A549 (cell line): ENCODE measurements around the gene KIF20B. TPM values are rescaled to one million over a fixed set of nuclear protein-coding genes. Genes with fewer than 3 reads are reported as not detected.
A peak's percentile ranks its signal among the peaks of the same experiment; 100 is the strongest.

ENCODE experiments used
- ATAC-seq, 2 experiments: fragments of 200-7000 bp in 1 of 2; fragments of >200 bp in 1 of 2; cut with Nextera tagmentation in 1 of 2; cut with Tn5 transposase in 1 of 2; 3 replicates each; pipeline versions ENCODE4 v1.8.0 to v1.9.1; 2018 to 2020; ENCODE audit warnings: mild to moderate bottlenecking in 1 of 2, moderate library complexity in 1 of 2
- CTCF ChIA-PET: fragments of 300-600 bp; sonication (Branson Sonifier 250); formaldehyde crosslinking; extraction: SDS; loops from one replicate; lab custom pipeline; 2021; ENCODE audit warnings: antibody characterized with exemption, inconsistent platforms; lab: Yijun Ruan, JAX
- POLR2A ChIA-PET: fragments of 350-600 bp; formaldehyde crosslinking; extraction: SDS; loops from one replicate; lab custom pipeline; 2021; ENCODE audit warnings: antibody characterized with exemption, inconsistent platforms; lab: Yijun Ruan, JAX
- DNase-seq, 2 experiments: peaks; one replicate each; pipeline versions ENCODE4 v3.0.0 to v3.0.0-alpha.2; 2011 to 2016; ENCODE audit warnings: low read depth in 1 of 2, low spot score in 1 of 2
- FAIRE-seq: peaks from 2 replicates; lab custom pipeline; 2011; peaks lifted over from hg19 to GRCh38; lab: Jason Lieb, UNC
- H3K27ac ChIP-seq, 2 experiments: fragments of >200 bp; sonication (Bioruptor Twin); formaldehyde crosslinking; 3 replicates each; pipeline ENCODE4 v1.5.1; 2016 to 2017
- H3K4me1 ChIP-seq: fragments of >200 bp; sonication (Bioruptor Twin); formaldehyde crosslinking; 3 replicates; pipeline ENCODE4 v1.6.1; 2016
- H3K4me2 ChIP-seq: fragments of >200 bp; sonication (Bioruptor Twin); formaldehyde crosslinking; 3 replicates; pipeline ENCODE4 v1.6.1; 2016
- H3K4me3 ChIP-seq: fragments of >200 bp; sonication (Bioruptor Twin); formaldehyde crosslinking; 3 replicates; pipeline ENCODE4 v1.5.1; 2016
- H3K9me3 ChIP-seq: fragments of >200 bp; sonication (Bioruptor Twin); formaldehyde crosslinking; 3 replicates; pipeline ENCODE4 v1.6.1; 2016
- CBX2 ChIP-seq: fragments of 200-600 bp; sonication (generic); IDR thresholded peaks from 2 replicates; pipeline ENCODE4 v1.6.1; 2016; ENCODE audit warnings: low read depth, mild to moderate bottlenecking, borderline replicate concordance
- CBX8 ChIP-seq: fragments of 200-600 bp; sonication (generic); IDR thresholded peaks from 2 replicates; pipeline ENCODE4 v1.6.1; 2016
- CHD2 ChIP-seq: fragments of 150-350 bp; IDR thresholded peaks from 2 replicates; pipeline ENCODE4 v1.6.1; 2014; ENCODE audit warnings: low read length; ENCODE audit not compliant: partially characterized antibody
- EHMT2 ChIP-seq: fragments of 200-600 bp; sonication (generic); IDR thresholded peaks from 2 replicates; pipeline ENCODE4 v1.6.1; 2016; ENCODE audit warnings: antibody characterized with exemption, low read depth, mild to moderate bottlenecking, moderate library complexity
- ESRRA ChIP-seq: fragments of 150-350 bp; IDR thresholded peaks from 2 replicates; pipeline ENCODE4 v1.6.1; 2014; ENCODE audit warnings: mild to moderate bottlenecking, low read length, borderline replicate concordance
- FOSB ChIP-seq: fragments of 250-450 bp; sonication (Bioruptor Pico); IDR thresholded peaks from 2 replicates; pipeline ENCODE4 v1.5.0; 2020; ENCODE audit warnings: mild to moderate bottlenecking, moderate library complexity
- FOXS1 ChIP-seq: fragments of 250-450 bp; sonication (Bioruptor Pico); IDR thresholded peaks from 2 replicates; pipeline ENCODE4 v1.5.0; 2020; ENCODE audit warnings: mild to moderate bottlenecking, moderate library complexity
- HOXA7 ChIP-seq: fragments of 250-450 bp; sonication (Bioruptor Pico); IDR thresholded peaks from 2 replicates; pipeline ENCODE4 v1.5.0; 2020; ENCODE audit warnings: mild to moderate bottlenecking, moderate library complexity
- HOXB5 ChIP-seq: fragments of 250-450 bp; sonication (Bioruptor Pico); IDR thresholded peaks from 2 replicates; pipeline ENCODE4 v1.5.0; 2020; ENCODE audit warnings: mild to moderate bottlenecking, moderate library complexity
- JUN ChIP-seq, 2 experiments: fragments of >200 bp; sonication (Bioruptor Twin); formaldehyde crosslinking; IDR thresholded peaks; 2 replicates in 1 of 2; 3 replicates in 1 of 2; pipeline ENCODE4 v1.6.1; 2016 to 2017
- KDM1A ChIP-seq: fragments of 200-600 bp; sonication (generic); IDR thresholded peaks from 2 replicates; pipeline ENCODE4 v1.6.1; 2016; ENCODE audit warnings: low read depth, mild to moderate bottlenecking
- MAFK ChIP-seq: fragments of 450-650 bp; IDR thresholded peaks from 2 replicates; pipeline ENCODE4 v1.6.1; 2014; ENCODE audit not compliant: partially characterized antibody
- MAZ ChIP-seq: fragments of 150-350 bp; IDR thresholded peaks from 2 replicates; pipeline ENCODE4 v1.6.1; 2014; ENCODE audit warnings: antibody characterized with exemption, low read depth, low read length, borderline replicate concordance
- NFE2L2 ChIP-seq: fragments of 150-350 bp; conservative IDR thresholded peaks from 2 replicates; pipeline ENCODE4 v1.6.1; 2014; ENCODE audit warnings: low read length
- POLR2A ChIP-seq: IDR thresholded peaks from 2 replicates; pipeline ENCODE4 v1.6.1; 2012; ENCODE audit warnings: mild to moderate bottlenecking, low read length
- RAD21 ChIP-seq, 2 experiments: fragments of >200 bp in 1 of 2; sonication (Bioruptor Twin) in 1 of 2; formaldehyde crosslinking in 1 of 2; IDR thresholded peaks in 1 of 2; conservative IDR thresholded peaks in 1 of 2; 2 replicates in 1 of 2; 3 replicates in 1 of 2; pipeline ENCODE4 v1.6.1; 2012 to 2018; ENCODE audit warnings: inconsistent platforms in 1 of 2
- RFX5 ChIP-seq: fragments of 450-650 bp; IDR thresholded peaks from 2 replicates; pipeline ENCODE4 v1.7.1; 2014; ENCODE audit warnings: antibody characterized with exemption, mild to moderate bottlenecking, moderate library complexity
- SMC3 ChIP-seq: fragments of >200 bp; sonication (Bioruptor Twin); formaldehyde crosslinking; IDR thresholded peaks from 3 replicates; pipeline ENCODE4 v1.6.1; 2018; ENCODE audit warnings: inconsistent platforms
- TFCP2L1 ChIP-seq: fragments of 250-450 bp; sonication (Bioruptor Pico); IDR thresholded peaks from 2 replicates; pipeline ENCODE4 v1.5.0; 2021; ENCODE audit warnings: mild to moderate bottlenecking
- TP53 ChIP-seq: fragments of 250-450 bp; sonication (Bioruptor Pico); IDR thresholded peaks from 2 replicates; pipeline ENCODE4 v1.5.0; 2021; ENCODE audit warnings: mild to moderate bottlenecking, moderate library complexity
- ZC3H11A ChIP-seq: fragments of 450-650 bp; IDR thresholded peaks from 2 replicates; pipeline ENCODE4 v1.6.1; 2014; ENCODE audit warnings: antibody characterized with exemption, mild to moderate bottlenecking
- WGBS: methylation state at CpG from one replicate; pipeline ENCODE4 v1.1.6; 2017; ENCODE audit errors: missing lambda C conversion rate; 5-methylcytosine and 5-hydroxymethylcytosine counted together
- polyA plus RNA-seq, 4 experiments: library from polyadenylated mRNA; depleted of rRNA in 3 of 4; stranded (reverse); fragments of >200 nt; fragmentation: RNase III in 1 of 4; extraction: RNeasy Plus Mini Kit Qiagen cat#74134 plus additional on column Dnase treatment in 1 of 4; gene quantifications; 2 replicates in 3 of 4; 3 replicates in 1 of 4; pipeline ENCODE4 v1.2.3, GENCODE V29; 2011 to 2017
- TF ChIP-seq, protein P1 (sequence below): fragments of >200 bp; sonication (Bioruptor Twin); formaldehyde crosslinking; IDR thresholded peaks from 3 replicates; pipeline ENCODE4 v1.6.1; 2016
- TF ChIP-seq, protein P2 (sequence below): fragments of 200-600 bp; sonication (generic); IDR thresholded peaks from 2 replicates; pipeline ENCODE4 v1.6.1; 2016; ENCODE audit warnings: antibody characterized with exemption, mild to moderate bottlenecking, moderate library complexity
- TF ChIP-seq, protein P3 (sequence below): fragments of 250-450 bp; sonication (Bioruptor Pico); IDR thresholded peaks from 2 replicates; pipeline ENCODE4 v1.5.0; 2021; ENCODE audit warnings: mild to moderate bottlenecking, moderate library complexity, borderline replicate concordance
- TF ChIP-seq, protein P4 (sequence below): fragments of 450-650 bp; IDR thresholded peaks from 2 replicates; pipeline ENCODE4 v1.6.1; 2014; ENCODE audit warnings: antibody characterized with exemption

Gene KIF20B
- polyA plus RNA-seq, 2 of the 4 experiments (the other 2 are of a cell fraction) = 12.6 to 14.8 TPM

DNA sequence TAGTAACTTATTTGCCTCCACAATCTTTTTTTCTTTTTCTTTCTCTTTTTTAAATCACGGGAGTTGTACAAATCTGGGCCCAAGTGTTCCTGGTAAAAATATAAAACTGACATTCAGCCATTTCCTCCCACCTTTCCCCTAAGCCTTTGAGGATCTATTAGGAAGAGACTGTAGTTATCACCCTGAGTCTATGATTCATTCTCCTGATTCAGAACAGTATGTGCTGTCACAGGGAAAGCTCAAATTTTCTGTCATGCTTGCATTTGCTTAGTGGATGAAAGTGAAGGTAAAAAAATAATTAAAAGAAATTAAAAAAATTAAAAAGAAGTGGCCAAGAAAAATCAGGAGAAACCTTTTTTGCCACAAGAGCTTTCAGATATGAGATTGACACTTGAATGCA is 71.7 kb downstream of the KIF20B start:
- POLR2A ChIA-PET = no interaction called here
- H3K27ac ChIP-seq = no peak overlapping the region
- ATAC-seq (no peak), FAIRE-seq (no peak), DNase-seq (no peak)
- H3K4me3 ChIP-seq = no peak overlapping the region
- H3K4me1 ChIP-seq = no peaks in the 10 kb centered on the region
- CTCF ChIA-PET = no interaction called here
- H3K4me2 ChIP-seq = no peak overlapping the region
- peaks cover 4% of the 10 kb centered on the region; the same call in 1 of the 3 replicates for H3K9me3 ChIP-seq
- WGBS = 90% methylated on average over 1 of the region's 1 CpG
- TF ChIP-seq POLR2A (no peak), ZC3H11A (no peak), NFE2L2 (no peak), MAFK (no peak), MAZ (no peak), TFCP2L1 (CRISPR knock-in tag) (no peak), ESRRA (no peak), RAD21 (conservative IDR thresholded peaks at IDR 0.05 in 1 of 2, IDR thresholded peaks at IDR 0.05 in 1 of 2) (no peak), SMC3 (no peak), TP53 (CRISPR knock-in tag) (no peak), EHMT2 (no peak)
- TF ChIP-seq, protein P1, sequence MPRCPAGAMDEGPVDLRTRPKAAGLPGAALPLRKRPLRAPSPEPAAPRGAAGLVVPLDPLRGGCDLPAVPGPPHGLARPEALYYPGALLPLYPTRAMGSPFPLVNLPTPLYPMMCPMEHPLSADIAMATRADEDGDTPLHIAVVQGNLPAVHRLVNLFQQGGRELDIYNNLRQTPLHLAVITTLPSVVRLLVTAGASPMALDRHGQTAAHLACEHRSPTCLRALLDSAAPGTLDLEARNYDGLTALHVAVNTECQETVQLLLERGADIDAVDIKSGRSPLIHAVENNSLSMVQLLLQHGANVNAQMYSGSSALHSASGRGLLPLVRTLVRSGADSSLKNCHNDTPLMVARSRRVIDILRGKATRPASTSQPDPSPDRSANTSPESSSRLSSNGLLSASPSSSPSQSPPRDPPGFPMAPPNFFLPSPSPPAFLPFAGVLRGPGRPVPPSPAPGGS = no peak

DNA sequence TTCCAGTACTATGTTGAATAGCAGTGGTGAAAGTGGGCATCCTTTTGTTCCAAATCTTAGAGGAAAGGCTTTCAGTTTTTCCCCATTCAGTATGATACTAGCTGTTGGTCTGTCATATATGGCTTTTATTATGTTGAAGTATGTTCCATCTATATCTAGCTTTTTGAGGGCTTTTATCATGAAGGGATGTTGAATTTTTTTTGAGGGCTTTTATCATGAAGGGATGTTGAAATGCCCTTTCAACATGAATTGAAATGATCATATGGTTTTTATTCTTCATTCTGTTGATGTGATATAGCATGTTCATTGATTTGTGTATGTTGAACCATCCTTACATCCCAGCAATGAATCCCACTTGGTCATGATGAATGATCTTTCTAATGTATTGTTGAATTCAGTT is 75.3 kb downstream of the KIF20B start:
- ATAC-seq (no peak), DNase-seq (no peak), FAIRE-seq (peak; percentile 54)
- no peak for TF ChIP-seq CHD2
- TF ChIP-seq MAZ = no peak
- no peak for TF ChIP-seq FOXS1 (CRISPR knock-in tag)
- TF ChIP-seq JUN (IDR thresholded peaks at IDR 0.05) = no peak
- TF ChIP-seq, protein P2, sequence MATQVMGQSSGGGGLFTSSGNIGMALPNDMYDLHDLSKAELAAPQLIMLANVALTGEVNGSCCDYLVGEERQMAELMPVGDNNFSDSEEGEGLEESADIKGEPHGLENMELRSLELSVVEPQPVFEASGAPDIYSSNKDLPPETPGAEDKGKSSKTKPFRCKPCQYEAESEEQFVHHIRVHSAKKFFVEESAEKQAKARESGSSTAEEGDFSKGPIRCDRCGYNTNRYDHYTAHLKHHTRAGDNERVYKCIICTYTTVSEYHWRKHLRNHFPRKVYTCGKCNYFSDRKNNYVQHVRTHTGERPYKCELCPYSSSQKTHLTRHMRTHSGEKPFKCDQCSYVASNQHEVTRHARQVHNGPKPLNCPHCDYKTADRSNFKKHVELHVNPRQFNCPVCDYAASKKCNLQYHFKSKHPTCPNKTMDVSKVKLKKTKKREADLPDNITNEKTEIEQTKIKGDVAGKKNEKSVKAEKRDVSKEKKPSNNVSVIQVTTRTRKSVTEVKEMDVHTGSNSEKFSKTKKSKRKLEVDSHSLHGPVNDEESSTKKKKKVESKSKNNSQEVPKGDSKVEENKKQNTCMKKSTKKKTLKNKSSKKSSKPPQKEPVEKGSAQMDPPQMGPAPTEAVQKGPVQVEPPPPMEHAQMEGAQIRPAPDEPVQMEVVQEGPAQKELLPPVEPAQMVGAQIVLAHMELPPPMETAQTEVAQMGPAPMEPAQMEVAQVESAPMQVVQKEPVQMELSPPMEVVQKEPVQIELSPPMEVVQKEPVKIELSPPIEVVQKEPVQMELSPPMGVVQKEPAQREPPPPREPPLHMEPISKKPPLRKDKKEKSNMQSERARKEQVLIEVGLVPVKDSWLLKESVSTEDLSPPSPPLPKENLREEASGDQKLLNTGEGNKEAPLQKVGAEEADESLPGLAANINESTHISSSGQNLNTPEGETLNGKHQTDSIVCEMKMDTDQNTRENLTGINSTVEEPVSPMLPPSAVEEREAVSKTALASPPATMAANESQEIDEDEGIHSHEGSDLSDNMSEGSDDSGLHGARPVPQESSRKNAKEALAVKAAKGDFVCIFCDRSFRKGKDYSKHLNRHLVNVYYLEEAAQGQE = no peak
- TF ChIP-seq NFE2L2 = no peak
- TF ChIP-seq HOXB5 (CRISPR knock-in tag) = no peak
- no peak for TF ChIP-seq POLR2A
- TF ChIP-seq RFX5 = no peak
- TF ChIP-seq, protein P3, sequence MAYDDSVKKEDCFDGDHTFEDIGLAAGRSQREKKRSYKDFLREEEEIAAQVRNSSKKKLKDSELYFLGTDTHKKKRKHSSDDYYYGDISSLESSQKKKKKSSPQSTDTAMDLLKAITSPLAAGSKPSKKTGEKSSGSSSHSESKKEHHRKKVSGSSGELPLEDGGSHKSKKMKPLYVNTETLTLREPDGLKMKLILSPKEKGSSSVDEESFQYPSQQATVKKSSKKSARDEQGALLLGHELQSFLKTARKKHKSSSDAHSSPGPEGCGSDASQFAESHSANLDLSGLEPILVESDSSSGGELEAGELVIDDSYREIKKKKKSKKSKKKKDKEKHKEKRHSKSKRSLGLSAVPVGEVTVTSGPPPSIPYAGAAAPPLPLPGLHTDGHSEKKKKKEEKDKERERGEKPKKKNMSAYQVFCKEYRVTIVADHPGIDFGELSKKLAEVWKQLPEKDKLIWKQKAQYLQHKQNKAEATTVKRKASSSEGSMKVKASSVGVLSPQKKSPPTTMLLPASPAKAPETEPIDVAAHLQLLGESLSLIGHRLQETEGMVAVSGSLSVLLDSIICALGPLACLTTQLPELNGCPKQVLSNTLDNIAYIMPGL (CRISPR knock-in tag) = no peak
- no peak for TF ChIP-seq KDM1A
- TF ChIP-seq HOXA7 = no peak
- no peak for TF ChIP-seq CBX8
- no peak for TF ChIP-seq CBX2
- TF ChIP-seq, protein P1 = no peak
- TF ChIP-seq, protein P4, sequence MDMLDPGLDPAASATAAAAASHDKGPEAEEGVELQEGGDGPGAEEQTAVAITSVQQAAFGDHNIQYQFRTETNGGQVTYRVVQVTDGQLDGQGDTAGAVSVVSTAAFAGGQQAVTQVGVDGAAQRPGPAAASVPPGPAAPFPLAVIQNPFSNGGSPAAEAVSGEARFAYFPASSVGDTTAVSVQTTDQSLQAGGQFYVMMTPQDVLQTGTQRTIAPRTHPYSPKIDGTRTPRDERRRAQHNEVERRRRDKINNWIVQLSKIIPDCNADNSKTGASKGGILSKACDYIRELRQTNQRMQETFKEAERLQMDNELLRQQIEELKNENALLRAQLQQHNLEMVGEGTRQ = no peak
- TF ChIP-seq FOSB = no peak
- Histone ChIP-seq H3K4me2 (no peak overlapping the region), H3K9me3 (peaks cover 4% of the 10 kb centered on the region; the same call in 1 of the 3 replicates), H3K4me3 (no peak overlapping the region), H3K4me1 (no peaks in the 10 kb centered on the region), H3K27ac (no peak overlapping the region)
- CTCF ChIA-PET = no interaction called here
- POLR2A ChIA-PET = no interaction called here
